GM13977 (cell line): ENCODE results near the gene SRSF7.
"Not testable (repeated sequence)": the region's sequence is repeated elsewhere in the genome, so short reads cannot be mapped to it uniquely, and the experiment has no call there.

Source experiments
- DNase-seq: peaks from one replicate; pipeline ENCODE4 v3.0.0; 2012; ENCODE audit warnings: low spot score
- CTCF ChIP-seq: IDR thresholded peaks from 2 replicates; pipeline ENCODE4 v1.5.1; 2012; ENCODE audit warnings: mild to moderate bottlenecking, control low read depth; ENCODE audit not compliant: insufficient read depth; ENCODE audit errors: extremely low read depth, missing control alignments
- in situ Hi-C: fragments of 300-500 bp; cut with MboI; formaldehyde crosslinking; loops from one replicate; pipeline ENCODE4 v1.12.0; 2022; ENCODE audit warnings: low sequenced_read_pairs, low pct_unique_long_range_greater_than_20kb, mixed read lengths, inconsistent platforms; ENCODE audit not compliant: unreplicated experiment

SRSF7 gene

GRCh38 chr2:38704664-38705063, 46.5 kb downstream of the SRSF7 start:
- in situ Hi-C loops: no loop called here
- no peak for DNase-seq
- no peak for TF ChIP-seq CTCF

- in situ Hi-C loops, DNase-seq: not testable (repeated sequence)
Observed at GRCh38 chr2:38703336-38703735, 47.8 kb downstream of the SRSF7 start.

GRCh38 chr2:38702413-38702812, 48.7 kb downstream of the SRSF7 start:
- in situ Hi-C loops: no loop called here

GRCh38 chr2:38701542-38701941, 49.6 kb downstream of the SRSF7 start:
- DNase-seq: no peak

More at GRCh38 chr2:38702413-38702812, 48.7 kb downstream of the SRSF7 start:
- no peak for DNase-seq
- no peak for TF ChIP-seq CTCF

GRCh38 chr2:38700881-38701458, 50.2 kb downstream of the SRSF7 start:
- TF ChIP-seq CTCF: no peak
- DNase-seq: no peak
- in situ Hi-C loops: no loop called here

More at GRCh38 chr2:38701542-38701941, 49.6 kb downstream of the SRSF7 start:
- TF ChIP-seq CTCF: no peak
- in situ Hi-C loops: no loop called here

- in situ Hi-C loops: no loop called here
- DNase-seq: no peak
- no peak for TF ChIP-seq CTCF
Observed at GRCh38 chr2:38700113-38700785, 50.9 kb downstream of the SRSF7 start.

- in situ Hi-C loops: no loop called here
- TF ChIP-seq CTCF: no peak
Observed at GRCh38 chr2:38698467-38699003, 52.6 kb downstream of the SRSF7 start.

More at GRCh38 chr2:38698467-38699003, 52.6 kb downstream of the SRSF7 start:
- DNase-seq: no peak
